GM23248 (cell line): ENCODE results near the gene C1orf21. TPM values are rescaled to one million over a fixed set of nuclear protein-coding genes. Genes with fewer than 3 reads are reported as not detected.

Source experiments
- DNase-seq: peaks from one replicate; pipeline ENCODE4 v3.0.0-alpha.2; 2015
- H2AFZ ChIP-seq: fragments of 200-600 bp; sonication (generic); 2 replicates; pipeline ENCODE4 v1.6.1; 2016; ENCODE audit warnings: antibody characterized with exemption
- H3F3A ChIP-seq: fragments of 200-600 bp; sonication (generic); 2 replicates; pipeline ENCODE4 v1.6.1; 2016; ENCODE audit warnings: mild to moderate bottlenecking, antibody characterized with exemption, mixed run types; ENCODE audit not compliant: insufficient read depth
- H3K27ac ChIP-seq: fragments of 200-600 bp; sonication (generic); 2 replicates; pipeline ENCODE4 v1.5.1; 2016; ENCODE audit warnings: mild to moderate bottlenecking
- H3K27me3 ChIP-seq: fragments of 200-600 bp; sonication (generic); replicated peaks from 2 replicates; pipeline ENCODE4 v1.6.1; 2016; ENCODE audit warnings: mild to moderate bottlenecking; ENCODE audit not compliant: insufficient read depth
- H3K36me3 ChIP-seq: fragments of 200-600 bp; sonication (generic); 2 replicates; pipeline ENCODE4 v1.6.1; 2016; ENCODE audit warnings: low read depth, mild to moderate bottlenecking
- H3K4me1 ChIP-seq: fragments of 200-600 bp; sonication (generic); 2 replicates; pipeline ENCODE4 v1.6.1; 2016; ENCODE audit warnings: mild to moderate bottlenecking; ENCODE audit not compliant: insufficient read depth
- H3K4me2 ChIP-seq: fragments of 200-600 bp; sonication (generic); one replicate; pipeline ENCODE4 v1.6.1; 2016; ENCODE audit warnings: mild to moderate bottlenecking; ENCODE audit not compliant: unreplicated experiment
- H3K4me3 ChIP-seq: fragments of 200-600 bp; sonication (generic); 2 replicates; pipeline ENCODE4 v1.5.1; 2016; ENCODE audit warnings: mild to moderate bottlenecking
- H3K79me2 ChIP-seq: fragments of 200-600 bp; sonication (generic); 2 replicates; pipeline ENCODE4 v1.6.1; 2016; ENCODE audit warnings: mild to moderate bottlenecking; ENCODE audit not compliant: insufficient read depth
- H3K9ac ChIP-seq: fragments of 200-600 bp; sonication (generic); 2 replicates; pipeline ENCODE4 v1.6.1; 2016; ENCODE audit warnings: mild to moderate bottlenecking
- H3K9me2 ChIP-seq: fragments of 200-600 bp; sonication (generic); 2 replicates; pipeline ENCODE4 v1.6.1; 2016; ENCODE audit warnings: mixed run types, mild to moderate bottlenecking, moderate library complexity; ENCODE audit not compliant: insufficient read depth
- H3K9me3 ChIP-seq: fragments of 200-600 bp; sonication (generic); one replicate; pipeline ENCODE4 v1.6.1; 2017; ENCODE audit warnings: low read depth
- H4K20me1 ChIP-seq: fragments of 200-600 bp; sonication (generic); 2 replicates; pipeline ENCODE4 v1.6.0; 2016; ENCODE audit not compliant: insufficient read depth
- EZH2 ChIP-seq: fragments of 200-600 bp; sonication (generic); IDR thresholded peaks from 2 replicates; pipeline ENCODE4 v1.6.1; 2018; ENCODE audit warnings: antibody characterized with exemption, mild to moderate bottlenecking; ENCODE audit not compliant: insufficient read depth, poor library complexity, severe bottlenecking
- EZH2phosphoT487 ChIP-seq: fragments of 200-600 bp; sonication (generic); IDR thresholded peaks from 2 replicates; pipeline ENCODE4 v1.6.1; 2018; ENCODE audit warnings: antibody characterized with exemption, moderate library complexity, mild to moderate bottlenecking, low read depth; ENCODE audit not compliant: insufficient read depth
- WGBS, 2 experiments: methylation state at CpG; one replicate each; pipeline ENCODE4 v1.1.6; 2015 to 2017; ENCODE audit warnings: low lambda C conversion rate in 2 of 2, low coverage in 1 of 2; ENCODE audit errors: missing lambda C conversion rate in 2 of 2; 5-methylcytosine and 5-hydroxymethylcytosine counted together
- in situ Hi-C: fragments of 300-500 bp; cut with MboI; formaldehyde crosslinking; loops from 2 replicates; pipeline ENCODE4 v1.15.0; 2020
- polyA plus RNA-seq: library from polyadenylated mRNA; unstranded; fragments of >200 nt; fragmentation: Nextera tagmentation; extraction: Ambion mirVana; gene quantifications from 2 replicates; pipeline ENCODE4 v1.2.1, GENCODE V29; 2016
- total RNA-seq: library from RNA; depleted of rRNA; stranded (reverse); fragments of >200 nt; shearing (Covaris generic); gene quantifications from 2 replicates; pipeline ENCODE4 v1.2.3, GENCODE V29; 2014

Gene C1orf21
- total and polyA plus RNA-seq, 2 experiments from 2014 or later = 16.7 to 20.0 TPM

DNA sequence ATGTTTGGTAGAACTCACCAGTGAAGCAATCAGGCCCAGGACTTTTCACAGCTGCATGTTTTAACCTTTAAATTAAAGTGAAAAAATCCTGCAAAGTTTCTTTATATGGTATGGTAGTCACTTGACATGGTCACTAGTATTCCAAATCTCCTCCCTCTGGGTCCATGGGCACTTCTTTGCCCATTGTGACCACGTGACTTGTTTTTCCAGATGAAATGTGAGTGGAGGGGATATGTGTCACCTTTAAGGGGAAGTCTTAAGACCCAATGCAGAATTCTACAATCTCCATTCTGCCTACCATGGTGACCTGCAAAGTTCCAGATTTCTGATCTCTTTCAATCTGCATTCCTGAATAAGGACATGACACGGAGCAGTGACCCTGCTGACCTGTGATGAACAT is 152.8 kb downstream of the C1orf21 start:
- Histone ChIP-seq H3K9me2 (no peaks in the 10 kb centered on the region), H3K36me3 (no peaks in the 10 kb centered on the region), H4K20me1 (no peaks in the 10 kb centered on the region), H3K4me2 (no peak overlapping the region), H3K9me3 (no peaks in the 10 kb centered on the region), H3K9ac (no peak overlapping the region), H3K27ac (no peak overlapping the region), H3F3A (no peaks in the 10 kb centered on the region; the same call in 1 of the 2 replicates), H2AFZ (no peak overlapping the region), H3K27me3 (no peaks in the 10 kb centered on the region), H3K4me1 (peaks cover 10% of the 10 kb centered on the region), H3K79me2 (no peaks in the 10 kb centered on the region), H3K4me3 (no peak overlapping the region)
- in situ Hi-C loops = no loop called here
- no peak for TF ChIP-seq EZH2phosphoT487
- no peak for TF ChIP-seq EZH2
- 90 to 94% methylated on average over 2 of the region's 2 CpGs for WGBS, 2 experiments
- DNase-seq = no peak

DNA sequence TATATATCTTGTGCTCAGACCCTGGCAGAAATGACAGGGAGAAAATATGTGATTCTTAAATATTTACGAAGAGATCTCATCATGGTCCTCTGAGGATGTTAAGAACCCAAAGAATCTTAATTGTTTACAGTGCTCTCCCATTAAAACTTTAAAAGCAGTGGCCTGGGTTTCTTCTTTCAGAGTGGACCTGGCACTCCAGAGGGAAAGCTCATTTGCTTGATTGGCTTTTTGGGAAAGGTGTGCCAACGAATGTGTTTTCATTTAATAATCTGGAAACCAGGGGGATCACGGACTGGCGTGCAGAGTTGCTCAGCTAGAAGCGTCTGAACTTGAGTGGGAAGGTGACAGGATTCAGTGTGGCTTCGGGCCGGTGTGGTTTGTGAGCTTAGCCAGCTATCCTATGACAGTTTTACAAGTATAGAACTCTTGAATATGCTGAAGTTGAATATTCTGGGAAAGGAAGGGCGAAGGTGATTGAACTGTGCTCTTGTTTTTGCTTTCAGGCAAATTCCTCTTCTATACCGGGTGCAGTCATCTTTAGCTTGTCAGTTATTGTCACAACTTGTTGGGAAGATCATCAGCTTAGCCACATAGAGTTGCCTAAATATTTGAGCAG is 154.8 kb downstream of the C1orf21 start:
- TF ChIP-seq EZH2phosphoT487 (no peak), EZH2 (no peak)
- DNase-seq = no peak
- Histone ChIP-seq H3K9me3 (no peaks in the 10 kb centered on the region), H3K9ac (no peak overlapping the region), H3K36me3 (no peaks in the 10 kb centered on the region), H3K4me2 (no peak overlapping the region), H3K4me1 (peaks cover 11% of the 10 kb centered on the region), H3K4me3 (no peak overlapping the region), H3K27ac (no peak overlapping the region), H3F3A (0 out of 2 replicates have a peak, but pooled peaks cover 4% of the 10 kb centered on the region), H2AFZ (no peak overlapping the region), H3K9me2 (no peaks in the 10 kb centered on the region), H3K79me2 (no peaks in the 10 kb centered on the region), H3K27me3 (no peaks in the 10 kb centered on the region), H4K20me1 (no peaks in the 10 kb centered on the region)
- in situ Hi-C loops = no loop called here
- 45 to 46% methylated on average over 9 of the region's 9 CpGs for WGBS, 2 experiments

GRCh38 chr1:184542291-184542690 is 155.5 kb downstream of the C1orf21 start:
- in situ Hi-C loops = no loop called here
- DNase-seq = no peak
- Histone ChIP-seq H3K79me2 (no peaks in the 10 kb centered on the region), H3K9me3 (no peaks in the 10 kb centered on the region), H3K27me3 (no peaks in the 10 kb centered on the region), H2AFZ (no peak overlapping the region), H3K4me2 (no peak overlapping the region), H3K4me1 (peaks cover 11% of the 10 kb centered on the region), H4K20me1 (no peaks in the 10 kb centered on the region), H3K27ac (no peak overlapping the region), H3K4me3 (no peak overlapping the region), H3K36me3 (no peaks in the 10 kb centered on the region), H3K9me2 (no peaks in the 10 kb centered on the region), H3F3A (0 out of 2 replicates have a peak, but pooled peaks cover 4% of the 10 kb centered on the region), H3K9ac (no peak overlapping the region)
- TF ChIP-seq EZH2 = no peak
- 99 to 100% methylated on average over 3 of the region's 3 CpGs for WGBS, 2 experiments

- Histone ChIP-seq H3K27ac (peak overlapping the region; percentile 43), H4K20me1 (no peaks in the 10 kb centered on the region), H3K9me2 (no peaks in the 10 kb centered on the region), H3K27me3 (no peaks in the 10 kb centered on the region), H3K4me1 (peaks cover 11% of the 10 kb centered on the region), H3F3A (0 out of 2 replicates have a peak, but pooled peaks cover 4% of the 10 kb centered on the region), H3K79me2 (no peaks in the 10 kb centered on the region), H3K9ac (no peak overlapping the region), H3K4me3 (no peak overlapping the region), H2AFZ (no peak overlapping the region), H3K4me2 (peak overlapping the region; percentile 46), H3K9me3 (no peaks in the 10 kb centered on the region), H3K36me3 (no peaks in the 10 kb centered on the region)
- 9 to 15% methylated on average over 4 of the region's 4 CpGs for WGBS, 2 experiments
- in situ Hi-C loops = no loop called here
- TF ChIP-seq EZH2 (no peak), EZH2phosphoT487 (no peak)
- peak; percentile 87 for DNase-seq
Measured at GRCh38 chr1:184545601-184546000, 158.8 kb downstream of the C1orf21 start.
